GM18951 (cell line): ENCODE data around the gene SYT13.
"Not testable (repeated sequence)": the region's sequence is repeated elsewhere in the genome, so short reads cannot be mapped to it uniquely, and the experiment has no call there.

Source experiments
- POLR2A ChIP-seq: IDR thresholded peaks from 4 replicates; pipeline ENCODE4 v1.6.1; 2011; ENCODE audit warnings: mild to moderate bottlenecking; ENCODE audit not compliant: insufficient read length, insufficient read depth; ENCODE audit errors: extremely low read depth
- in situ Hi-C: fragments of 300-500 bp; cut with MboI; formaldehyde crosslinking; loops from one replicate; pipeline ENCODE4 v1.12.0; 2022; ENCODE audit warnings: low sequenced_read_pairs, mixed read lengths, inconsistent platforms; ENCODE audit not compliant: unreplicated experiment

Gene SYT13

DNA sequence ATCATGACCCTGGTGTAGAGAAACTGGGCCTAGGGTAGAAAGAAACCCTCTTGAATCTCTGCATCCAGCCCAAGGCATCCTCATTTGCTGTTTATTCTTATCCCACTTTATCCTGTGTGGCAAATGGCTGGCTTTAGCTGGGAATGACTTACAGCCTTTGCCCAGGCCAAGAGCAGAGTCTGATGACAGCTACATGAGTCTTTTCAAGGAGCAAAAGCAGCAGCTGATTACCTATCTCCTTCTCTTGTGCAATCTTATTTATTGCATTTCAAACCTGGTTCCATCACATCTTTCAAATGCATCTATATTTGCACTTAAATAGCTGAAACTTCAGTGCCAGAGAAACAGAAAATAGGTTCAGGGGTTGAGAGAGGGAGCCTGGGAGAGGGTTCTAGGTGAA is 26.1 kb downstream of the SYT13 start:
- TF ChIP-seq POLR2A, result no peak
- in situ Hi-C loops, result no loop called here

DNA sequence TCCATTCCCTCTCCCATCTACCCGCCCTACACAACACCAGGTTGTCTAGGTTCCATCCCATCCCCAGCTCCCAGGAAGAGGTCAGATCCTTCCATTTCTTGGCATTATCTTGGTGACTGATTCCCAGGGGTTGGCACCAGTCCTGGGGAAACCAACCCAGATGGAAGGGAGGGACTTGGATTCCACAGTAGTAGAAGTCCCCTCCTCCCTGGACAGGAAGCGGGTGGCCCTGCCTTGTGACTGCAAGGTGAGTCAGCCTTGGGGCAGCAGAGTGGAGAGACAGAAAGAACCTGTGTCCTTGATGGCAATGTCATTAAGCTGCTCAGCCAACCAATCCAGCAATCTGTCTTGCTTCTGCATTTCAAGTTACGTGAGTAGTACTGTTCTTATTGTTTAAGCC is 26.5 kb downstream of the SYT13 start:
- TF ChIP-seq POLR2A, result no peak
- in situ Hi-C loops, result no loop called here

DNA sequence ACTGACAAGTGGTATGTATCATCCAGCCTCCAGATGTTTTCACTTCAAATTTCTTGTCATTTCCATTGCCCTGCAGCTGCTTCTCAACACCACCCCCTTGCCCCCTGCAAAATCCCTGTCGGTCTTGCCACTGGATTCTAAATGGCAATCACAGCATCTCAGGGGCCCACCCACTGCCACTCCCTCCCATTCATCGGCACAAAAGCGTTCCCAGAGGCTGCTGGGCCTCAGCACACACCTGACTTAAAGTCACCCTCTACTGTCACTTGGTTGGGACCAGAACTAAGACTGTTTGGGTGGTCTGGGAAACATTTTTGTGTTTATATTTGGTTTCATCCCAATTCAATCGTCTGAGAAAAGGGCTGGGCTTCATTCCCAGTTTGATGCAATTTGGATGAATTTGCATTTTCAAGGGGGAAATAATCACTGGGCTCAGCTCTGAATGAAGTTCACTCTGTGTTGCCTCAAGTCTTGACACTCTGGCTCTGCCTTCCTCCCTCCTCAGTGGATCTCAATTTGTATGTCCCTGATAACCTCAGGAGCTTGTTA is 27.1 kb downstream of the SYT13 start:
- TF ChIP-seq POLR2A, result no peak
- in situ Hi-C loops, result no loop called here

DNA sequence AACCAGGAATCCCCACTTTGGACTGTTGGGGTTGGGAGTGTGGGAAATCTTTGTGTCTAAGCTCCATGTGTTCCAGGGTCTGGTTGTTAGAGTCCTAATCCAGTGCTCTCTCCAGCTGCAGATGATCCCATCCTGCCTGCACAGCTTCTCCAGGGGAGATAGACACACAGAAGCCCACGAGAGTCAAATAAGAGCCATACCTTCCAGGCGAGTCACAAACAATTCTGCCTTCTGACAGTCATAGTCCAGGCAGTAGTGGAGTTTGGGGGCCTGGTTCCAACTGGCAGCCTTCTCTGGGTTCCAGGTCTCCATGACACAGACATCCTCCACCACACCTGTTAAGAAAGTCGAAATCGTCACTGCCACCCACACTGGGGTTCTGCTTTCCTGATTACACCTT is 32.1 kb downstream of the SYT13 start:
- in situ Hi-C loops, result no loop called here

DNA sequence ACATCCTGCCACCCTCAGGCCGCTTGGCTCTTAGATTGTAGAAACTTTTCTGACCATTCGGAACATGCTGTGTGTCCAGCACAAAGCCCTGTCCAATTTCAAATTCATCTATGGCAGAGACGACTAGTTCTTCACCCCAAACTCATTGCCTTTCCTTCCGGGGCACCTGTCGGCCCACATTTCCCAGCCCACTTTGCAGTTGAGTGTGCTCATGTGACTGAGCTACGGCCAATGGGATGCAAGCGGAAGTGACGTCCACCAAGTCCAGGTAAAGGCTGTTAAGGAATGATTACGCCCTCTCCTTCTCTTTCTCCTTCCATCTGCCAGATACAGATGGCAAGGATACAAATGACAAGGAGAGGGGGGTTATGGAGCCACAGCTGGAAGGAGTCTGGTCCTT is 32.5 kb downstream of the SYT13 start:
- no peak for TF ChIP-seq POLR2A
- in situ Hi-C loops, result no loop called here

More for the DNA sequence above, 32.1 kb downstream of the SYT13 start:
- no peak for TF ChIP-seq POLR2A

DNA sequence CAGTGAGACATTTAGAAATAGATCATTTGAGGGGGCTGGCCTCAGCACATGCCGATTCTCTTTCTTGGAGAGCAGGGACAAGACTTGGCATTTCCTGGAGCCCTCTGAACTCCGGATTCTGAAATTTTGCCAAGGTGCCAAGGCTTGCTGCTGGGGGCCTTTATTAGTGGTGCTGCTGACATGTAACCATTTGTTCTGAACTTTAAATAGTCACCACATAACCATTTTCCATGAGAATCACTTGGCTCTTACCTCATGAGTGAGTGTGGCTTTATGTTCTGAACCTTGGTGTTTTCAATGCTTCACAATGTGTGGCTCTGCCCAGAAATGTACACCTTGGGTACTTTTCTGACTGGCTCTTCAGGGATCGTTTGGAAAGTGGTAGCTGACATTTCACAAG is 33.3 kb downstream of the SYT13 start:
- no peak for TF ChIP-seq POLR2A
- in situ Hi-C loops, result no loop called here

DNA sequence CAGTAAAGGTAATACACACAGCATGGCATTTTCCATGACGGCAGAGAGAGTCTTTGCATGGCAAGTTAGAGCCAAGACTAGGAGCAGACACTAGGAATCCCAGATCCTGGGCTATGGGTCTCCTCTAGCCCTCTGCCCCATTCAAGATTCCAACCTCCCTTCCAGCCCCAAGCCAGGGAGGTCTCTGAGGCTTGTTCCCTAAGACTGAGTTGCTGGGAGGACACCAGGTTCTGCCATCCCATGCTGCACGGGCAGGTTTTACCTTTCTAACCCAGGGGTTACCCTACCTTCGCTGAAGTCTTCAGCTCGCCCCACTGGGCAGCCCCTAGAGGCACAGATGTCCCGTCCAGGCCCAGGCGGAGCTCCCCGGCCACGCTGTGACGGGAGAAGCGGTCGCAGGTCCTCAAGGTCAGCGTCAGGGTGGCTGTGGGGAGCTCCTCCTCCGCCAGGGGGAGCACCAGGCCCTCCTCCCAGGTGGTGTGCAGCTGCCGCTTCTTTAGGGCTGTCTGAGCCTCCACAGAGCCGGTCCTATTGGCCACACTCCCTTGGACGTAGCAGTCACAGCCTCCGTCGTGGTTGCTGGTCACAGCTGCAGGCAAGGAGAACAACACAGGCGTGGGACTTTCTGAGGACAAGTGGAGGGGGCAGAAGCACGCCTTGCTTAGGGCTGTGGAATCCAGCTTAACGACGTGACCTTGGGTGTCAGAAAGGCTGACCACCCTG is 33.8 kb downstream of the SYT13 start:
- in situ Hi-C loops, result no loop called here
- no peak for TF ChIP-seq POLR2A

DNA sequence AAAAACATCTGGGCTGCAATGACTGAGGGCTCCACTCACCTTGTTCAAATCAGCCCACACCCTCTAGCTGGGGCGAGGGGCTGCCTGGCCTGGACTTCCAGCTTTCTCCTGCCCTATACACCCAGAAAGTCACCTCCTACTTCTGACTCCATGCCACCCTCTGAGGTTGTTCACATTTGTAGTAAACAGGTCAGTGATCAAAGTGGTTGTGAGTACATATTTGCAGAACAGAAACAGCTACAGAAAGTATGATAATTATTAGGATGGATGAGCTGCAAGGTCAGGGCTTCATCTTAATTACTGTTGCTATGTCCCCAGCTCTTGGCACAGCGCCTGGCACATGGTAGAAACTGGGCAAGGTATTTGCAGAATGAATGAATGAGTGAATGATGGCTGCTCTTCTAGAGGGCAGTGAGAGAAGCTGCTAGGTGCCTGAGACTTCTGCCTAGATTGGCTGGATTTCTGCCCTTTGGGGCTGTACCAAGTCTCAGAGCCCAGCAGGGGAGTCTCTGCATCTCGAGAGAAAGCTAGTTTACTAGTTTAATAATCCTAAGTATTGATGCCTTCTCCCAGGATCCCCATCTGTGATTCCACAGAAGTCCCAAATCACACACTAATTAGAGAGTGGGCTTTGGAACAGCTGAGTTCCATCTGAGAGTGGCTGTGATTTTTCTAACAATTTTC is 36.0 kb downstream of the SYT13 start:
- in situ Hi-C loops, result no loop called here
- no peak for TF ChIP-seq POLR2A

DNA sequence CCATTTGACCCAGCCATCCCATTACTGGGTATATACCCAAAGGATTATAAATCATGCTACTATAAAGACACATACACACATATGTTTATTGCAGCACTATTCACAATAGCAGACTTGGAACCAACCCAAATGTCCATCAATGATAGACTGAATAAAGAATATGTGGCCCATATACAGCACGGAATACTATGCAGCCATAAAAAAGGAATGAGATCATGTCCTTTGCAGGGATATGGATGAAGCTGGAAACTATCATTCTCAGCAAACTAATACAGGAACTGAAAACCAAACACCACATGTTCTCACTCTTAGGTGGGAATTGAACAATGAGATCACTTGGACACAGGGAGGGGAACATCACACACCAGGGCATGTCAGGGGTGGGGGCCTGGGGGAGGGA is 36.8 kb downstream of the SYT13 start:
- in situ Hi-C loops, result not testable (repeated sequence)

DNA sequence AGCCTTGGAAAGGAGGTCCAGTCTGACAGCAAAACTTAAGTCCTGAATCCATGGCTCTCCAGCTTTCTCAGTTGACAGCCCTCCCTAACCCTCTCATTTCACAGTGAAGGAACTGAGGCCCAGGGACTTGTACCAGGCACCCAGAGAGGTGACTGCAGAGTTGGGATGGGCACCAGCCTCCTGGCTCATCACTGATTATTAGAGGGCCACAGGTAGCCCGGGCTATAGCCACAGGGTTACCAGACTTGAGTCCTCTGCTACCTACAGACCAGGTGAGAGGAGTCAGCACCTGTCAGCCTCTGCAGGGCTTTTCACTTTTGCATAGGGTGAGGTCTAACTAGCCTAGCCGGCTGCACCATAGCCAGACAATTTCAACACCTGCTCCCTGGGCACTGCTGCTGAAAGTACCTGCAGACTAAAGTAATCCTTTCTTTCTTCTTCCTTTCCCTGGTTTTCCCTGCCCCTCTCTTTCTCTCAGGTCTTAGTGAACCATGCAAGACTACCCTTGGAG is 37.6 kb downstream of the SYT13 start:
- in situ Hi-C loops, result no loop called here
- TF ChIP-seq POLR2A, result no peak

DNA sequence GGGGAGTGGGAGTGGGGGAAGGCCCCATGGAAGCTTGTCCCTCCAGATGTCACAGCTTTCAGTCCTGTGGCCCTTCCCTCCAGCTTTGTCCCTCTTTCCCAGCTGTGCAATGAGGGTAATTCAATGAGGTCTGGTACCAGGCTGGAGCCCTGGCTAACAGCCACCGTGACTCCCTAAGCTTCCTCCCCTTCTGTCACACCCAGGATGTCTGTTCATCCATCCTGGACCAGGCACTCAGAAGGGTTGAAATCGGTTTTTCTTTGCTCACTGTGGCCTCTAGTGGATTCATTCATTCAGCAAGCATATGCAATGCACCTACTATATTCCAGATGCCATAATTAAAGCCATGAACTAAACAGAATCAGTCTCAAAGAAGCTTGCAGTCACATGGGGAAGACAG is 38.7 kb downstream of the SYT13 start:
- in situ Hi-C loops, result no loop called here
- TF ChIP-seq POLR2A, result no peak

DNA sequence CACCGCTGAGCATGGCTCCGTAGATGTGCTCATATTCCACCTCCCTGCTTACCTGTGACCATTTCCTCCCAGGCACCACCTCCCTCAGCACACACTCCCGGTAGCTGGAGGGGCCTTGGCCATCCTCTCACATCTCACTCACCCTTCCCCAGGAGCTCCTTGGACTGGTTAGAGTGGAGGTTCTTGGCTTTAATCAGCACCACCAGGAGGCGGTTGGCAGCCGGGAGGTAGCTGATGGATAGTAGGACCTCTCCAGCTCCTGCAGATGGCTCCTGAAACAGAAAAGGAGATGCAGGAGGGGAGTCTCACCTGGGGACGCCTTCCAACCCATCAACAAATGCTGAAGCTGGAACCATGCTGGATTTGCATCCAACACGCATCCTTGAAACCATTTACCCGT is 39.9 kb downstream of the SYT13 start:
- TF ChIP-seq POLR2A, result no peak
- in situ Hi-C loops, result no loop called here

DNA sequence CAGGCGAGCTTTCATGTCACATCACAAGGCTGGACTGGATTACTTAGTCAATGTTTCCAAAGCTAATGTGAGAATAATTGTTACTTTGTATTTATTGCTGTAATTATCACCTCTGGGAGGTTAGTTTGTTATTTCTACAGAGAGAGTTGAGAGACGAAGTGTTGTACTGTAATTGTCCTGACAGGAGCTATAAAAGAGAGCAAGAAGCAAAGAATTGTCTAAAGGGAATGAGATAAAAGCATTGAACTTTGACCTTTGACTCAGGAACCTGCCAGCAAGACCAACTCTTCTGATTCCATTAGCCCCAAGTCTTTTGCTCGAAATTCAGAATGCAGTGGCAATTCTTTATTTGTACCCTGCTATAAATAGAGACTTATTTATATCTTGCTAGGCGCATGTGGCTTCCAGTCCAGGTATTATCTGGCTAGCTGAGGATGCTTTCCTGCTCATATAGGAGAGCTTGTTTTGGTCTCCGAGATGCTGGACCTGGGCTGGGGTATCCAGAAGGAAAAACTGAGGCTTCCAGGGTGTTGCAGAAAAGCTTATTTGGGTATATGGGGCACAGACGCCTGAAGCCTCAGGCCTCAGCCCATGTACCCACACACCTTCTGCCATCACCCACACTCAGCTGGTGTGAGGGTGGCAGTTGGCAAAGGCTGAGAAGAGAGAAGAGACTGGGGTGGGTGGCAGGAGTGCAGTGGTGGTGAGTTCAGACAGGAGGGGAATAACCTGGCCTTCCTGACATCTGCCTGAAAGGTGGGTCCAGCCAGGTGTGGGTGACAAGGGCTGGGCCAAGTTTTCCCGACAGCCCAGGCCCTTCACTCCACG is 40.7 kb downstream of the SYT13 start:
- in situ Hi-C loops, result no loop called here
- no peak for TF ChIP-seq POLR2A
